Liver (tissue), 3 donors: ENCODE measurements around the gene THEMIS.

Source experiments
- CTCF ChIP-seq: fragments of 150-350 bp; IDR thresholded peaks from 2 replicates; pipeline ENCODE4 v1.5.1; 2017; ENCODE audit warnings: improper control_type of control experiment, low read depth, low read length; ENCODE audit not compliant: missing input control
- EGR1 ChIP-seq, 2 donors: IDR thresholded peaks; 2 replicates each; pipeline ENCODE4 v1.6.1; 2016 to 2018; ENCODE audit warnings: antibody characterized with exemption in 2 of 2, low read depth in 2 of 2
- FOXA1 ChIP-seq: IDR thresholded peaks from 2 replicates; pipeline ENCODE4 v1.6.1; 2016; ENCODE audit warnings: antibody characterized with exemption
- GABPA ChIP-seq, 2 donors: IDR thresholded peaks in 1 of 2; conservative IDR thresholded peaks in 1 of 2; 2 replicates each; pipeline ENCODE4 v1.6.1; 2016; ENCODE audit warnings: antibody characterized with exemption in 2 of 2, mild to moderate bottlenecking in 1 of 2, moderate library complexity in 1 of 2
- JUND ChIP-seq, 2 donors: IDR thresholded peaks; 2 replicates each; pipeline ENCODE4 v1.6.1; 2016; ENCODE audit warnings: antibody characterized with exemption in 2 of 2
- RAD21 ChIP-seq, 2 donors: IDR thresholded peaks; 2 replicates each; pipeline ENCODE4 v1.6.1; 2016; ENCODE audit warnings: antibody characterized with exemption in 2 of 2, mild to moderate bottlenecking in 2 of 2
- REST ChIP-seq: IDR thresholded peaks from 2 replicates; pipeline ENCODE4 v1.6.1; 2016; ENCODE audit warnings: antibody characterized with exemption, mild to moderate bottlenecking
- SP1 ChIP-seq: IDR thresholded peaks from 2 replicates; pipeline ENCODE4 v1.6.1; 2018; ENCODE audit warnings: antibody characterized with exemption, mild to moderate bottlenecking
- YY1 ChIP-seq: IDR thresholded peaks from 2 replicates; pipeline ENCODE4 v1.6.1; 2016; ENCODE audit warnings: antibody characterized with exemption, mild to moderate bottlenecking
- ZBTB33 ChIP-seq: IDR thresholded peaks from 2 replicates; pipeline ENCODE4 v1.6.1; 2016; ENCODE audit warnings: antibody characterized with exemption
- TF ChIP-seq, protein P1 (sequence below): IDR thresholded peaks from 2 replicates; pipeline ENCODE4 v1.6.1; 2016; ENCODE audit warnings: antibody characterized with exemption
- donor health status: healthy.
- donor health status: healthy.

DNA sequence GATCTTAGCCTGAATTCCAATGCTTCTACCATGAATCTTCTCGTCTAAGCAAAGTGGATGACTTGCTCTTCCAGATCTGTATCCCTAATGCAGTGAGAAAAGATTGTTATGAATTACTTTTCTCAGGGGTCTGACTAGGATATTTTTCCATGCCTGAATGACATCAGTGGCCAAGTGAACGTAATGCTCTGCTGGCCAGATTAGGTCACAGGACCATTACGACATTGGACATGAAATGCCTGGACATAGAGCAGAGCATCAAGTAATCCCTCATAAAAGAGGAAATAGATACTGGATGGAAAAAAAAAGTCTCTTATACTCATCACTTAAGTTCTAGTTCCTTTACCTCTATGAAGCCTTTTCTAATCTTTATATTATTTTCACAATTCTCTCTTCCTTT lies 12.1 kb upstream of the THEMIS start:
- TF ChIP-seq GABPA (IDR thresholded peaks at IDR 0.05 in 1 of 2, conservative IDR thresholded peaks at IDR 0.05 in 1 of 2), result no peak
- TF ChIP-seq CTCF, result no peak
- TF ChIP-seq YY1, result no peak
- no peak for TF ChIP-seq REST
- no peak for TF ChIP-seq RAD21 (IDR thresholded peaks at IDR 0.05)
- TF ChIP-seq, protein P1, sequence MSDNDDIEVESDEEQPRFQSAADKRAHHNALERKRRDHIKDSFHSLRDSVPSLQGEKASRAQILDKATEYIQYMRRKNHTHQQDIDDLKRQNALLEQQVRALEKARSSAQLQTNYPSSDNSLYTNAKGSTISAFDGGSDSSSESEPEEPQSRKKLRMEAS, result no peak
- TF ChIP-seq SP1, result no peak
- no peak for TF ChIP-seq EGR1 (IDR thresholded peaks at IDR 0.05; ENCODE audit: low read depth in 2 of 2)
- TF ChIP-seq FOXA1, result no peak
- no peak for TF ChIP-seq ZBTB33
- TF ChIP-seq JUND (IDR thresholded peaks at IDR 0.05), result no peak
